ENCODE results near the gene CEL. TPM values are rescaled to one million over a fixed set of nuclear protein-coding genes. Genes with fewer than 3 reads are reported as not detected.

The CEL gene
- total and polyA plus RNA-seq, 10 of the 15 experiments (the other 5 are each of a cell fraction or from before 2014, with no cell fraction given): 0.05 to 4.1 (median 0.29) TPM; not detected in 2

DNA sequence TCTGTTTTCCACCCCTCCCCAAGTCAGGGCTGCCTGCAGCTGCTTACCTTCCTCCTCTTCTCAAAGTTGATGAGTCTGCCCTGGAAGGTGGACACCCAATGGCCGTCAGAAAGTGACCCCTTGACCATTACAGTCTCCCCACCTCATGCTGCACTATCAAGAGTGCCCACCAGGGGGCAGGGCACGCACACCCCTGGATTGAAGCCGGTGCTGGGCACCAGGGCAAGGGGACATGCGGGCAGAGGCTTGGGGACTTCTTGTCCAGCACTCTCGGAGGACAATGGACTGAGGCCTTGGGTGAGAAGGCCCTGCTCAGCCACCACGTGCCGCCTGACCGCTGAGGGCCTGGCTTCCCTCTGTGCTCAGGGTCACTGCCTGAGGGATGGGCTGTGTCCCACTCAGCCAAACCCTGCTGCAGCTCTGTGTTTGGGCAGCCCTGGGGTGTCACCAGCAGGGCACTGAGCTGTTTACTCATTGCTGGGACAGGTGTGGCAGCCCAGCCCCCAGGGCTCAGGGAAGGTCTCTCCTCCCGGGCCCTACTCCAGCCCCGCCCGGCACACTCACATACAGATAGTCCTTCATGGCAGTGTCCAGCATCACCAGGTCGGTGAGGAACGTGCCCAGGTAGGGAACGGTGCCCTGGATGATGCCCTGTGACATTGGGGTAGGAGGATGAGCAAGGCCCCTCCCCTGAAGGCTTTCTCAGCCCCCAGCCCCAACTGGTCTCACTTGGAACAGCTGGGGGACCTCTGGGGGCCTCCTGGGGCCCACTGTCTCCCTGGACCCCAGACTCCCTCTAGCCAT lies 41.6 kb downstream of the CEL start (continued):
- TF ChIP-seq ZNF687 (IDR thresholded peaks at IDR 0.05) (no peak), MXI1 (IDR thresholded peaks at IDR 0.05; ENCODE audit: low read depth, low read length) (no peak), NBN (IDR thresholded peaks at IDR 0.05) (no peak), NFYB (IDR thresholded peaks at IDR 0.05; ENCODE audit: insufficient read depth, low read depth, low read length) (no peak)
- TF ChIP-seq, protein P1, sequence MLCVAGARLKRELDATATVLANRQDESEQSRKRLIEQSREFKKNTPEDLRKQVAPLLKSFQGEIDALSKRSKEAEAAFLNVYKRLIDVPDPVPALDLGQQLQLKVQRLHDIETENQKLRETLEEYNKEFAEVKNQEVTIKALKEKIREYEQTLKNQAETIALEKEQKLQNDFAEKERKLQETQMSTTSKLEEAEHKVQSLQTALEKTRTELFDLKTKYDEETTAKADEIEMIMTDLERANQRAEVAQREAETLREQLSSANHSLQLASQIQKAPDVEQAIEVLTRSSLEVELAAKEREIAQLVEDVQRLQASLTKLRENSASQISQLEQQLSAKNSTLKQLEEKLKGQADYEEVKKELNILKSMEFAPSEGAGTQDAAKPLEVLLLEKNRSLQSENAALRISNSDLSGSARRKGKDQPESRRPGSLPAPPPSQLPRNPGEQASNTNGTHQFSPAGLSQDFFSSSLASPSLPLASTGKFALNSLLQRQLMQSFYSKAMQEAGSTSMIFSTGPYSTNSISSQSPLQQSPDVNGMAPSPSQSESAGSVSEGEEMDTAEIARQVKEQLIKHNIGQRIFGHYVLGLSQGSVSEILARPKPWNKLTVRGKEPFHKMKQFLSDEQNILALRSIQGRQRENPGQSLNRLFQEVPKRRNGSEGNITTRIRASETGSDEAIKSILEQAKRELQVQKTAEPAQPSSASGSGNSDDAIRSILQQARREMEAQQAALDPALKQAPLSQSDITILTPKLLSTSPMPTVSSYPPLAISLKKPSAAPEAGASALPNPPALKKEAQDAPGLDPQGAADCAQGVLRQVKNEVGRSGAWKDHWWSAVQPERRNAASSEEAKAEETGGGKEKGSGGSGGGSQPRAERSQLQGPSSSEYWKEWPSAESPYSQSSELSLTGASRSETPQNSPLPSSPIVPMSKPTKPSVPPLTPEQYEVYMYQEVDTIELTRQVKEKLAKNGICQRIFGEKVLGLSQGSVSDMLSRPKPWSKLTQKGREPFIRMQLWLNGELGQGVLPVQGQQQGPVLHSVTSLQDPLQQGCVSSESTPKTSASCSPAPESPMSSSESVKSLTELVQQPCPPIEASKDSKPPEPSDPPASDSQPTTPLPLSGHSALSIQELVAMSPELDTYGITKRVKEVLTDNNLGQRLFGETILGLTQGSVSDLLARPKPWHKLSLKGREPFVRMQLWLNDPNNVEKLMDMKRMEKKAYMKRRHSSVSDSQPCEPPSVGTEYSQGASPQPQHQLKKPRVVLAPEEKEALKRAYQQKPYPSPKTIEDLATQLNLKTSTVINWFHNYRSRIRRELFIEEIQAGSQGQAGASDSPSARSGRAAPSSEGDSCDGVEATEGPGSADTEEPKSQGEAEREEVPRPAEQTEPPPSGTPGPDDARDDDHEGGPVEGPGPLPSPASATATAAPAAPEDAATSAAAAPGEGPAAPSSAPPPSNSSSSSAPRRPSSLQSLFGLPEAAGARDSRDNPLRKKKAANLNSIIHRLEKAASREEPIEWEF (IDR thresholded peaks at IDR 0.05; ENCODE audit: insufficient replicate concordance, low read depth, low read length): no peak
- TF ChIP-seq, protein P2, sequence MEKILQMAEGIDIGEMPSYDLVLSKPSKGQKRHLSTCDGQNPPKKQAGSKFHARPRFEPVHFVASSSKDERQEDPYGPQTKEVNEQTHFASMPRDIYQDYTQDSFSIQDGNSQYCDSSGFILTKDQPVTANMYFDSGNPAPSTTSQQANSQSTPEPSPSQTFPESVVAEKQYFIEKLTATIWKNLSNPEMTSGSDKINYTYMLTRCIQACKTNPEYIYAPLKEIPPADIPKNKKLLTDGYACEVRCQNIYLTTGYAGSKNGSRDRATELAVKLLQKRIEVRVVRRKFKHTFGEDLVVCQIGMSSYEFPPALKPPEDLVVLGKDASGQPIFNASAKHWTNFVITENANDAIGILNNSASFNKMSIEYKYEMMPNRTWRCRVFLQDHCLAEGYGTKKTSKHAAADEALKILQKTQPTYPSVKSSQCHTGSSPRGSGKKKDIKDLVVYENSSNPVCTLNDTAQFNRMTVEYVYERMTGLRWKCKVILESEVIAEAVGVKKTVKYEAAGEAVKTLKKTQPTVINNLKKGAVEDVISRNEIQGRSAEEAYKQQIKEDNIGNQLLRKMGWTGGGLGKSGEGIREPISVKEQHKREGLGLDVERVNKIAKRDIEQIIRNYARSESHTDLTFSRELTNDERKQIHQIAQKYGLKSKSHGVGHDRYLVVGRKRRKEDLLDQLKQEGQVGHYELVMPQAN (conservative IDR thresholded peaks at IDR 0.05): no peak
